Neural cell (in vitro differentiated cells): ENCODE measurements around the gene PPP2R5B.
A peak's percentile ranks its signal among the peaks of the same experiment; 100 is the strongest.

Experiments
- CTCF ChIP-seq: fragments of 450-650 bp; IDR thresholded peaks from 2 replicates; pipeline ENCODE4 v1.5.1; 2014; ENCODE audit warnings: antibody characterized with exemption, mild to moderate bottlenecking, moderate library complexity; ENCODE audit not compliant: poor library complexity, severe bottlenecking
- EP300 ChIP-seq: fragments of 450-650 bp; conservative IDR thresholded peaks from 2 replicates; pipeline ENCODE4 v1.6.1; 2014; ENCODE audit warnings: antibody characterized with exemption, mild to moderate bottlenecking, moderate library complexity; ENCODE audit not compliant: poor library complexity, severe bottlenecking
- EZH2 ChIP-seq: fragments of 200-600, 300-800 bp; shearing (Covaris generic), sonication (generic); IDR thresholded peaks from 2 replicates; pipeline ENCODE4 v1.6.1; 2014; ENCODE audit warnings: antibody characterized with exemption, low read length, borderline replicate concordance, mild to moderate bottlenecking; ENCODE audit not compliant: insufficient read depth, poor library complexity, severe bottlenecking
- MXI1 ChIP-seq: fragments of 450-650 bp; conservative IDR thresholded peaks from 2 replicates; pipeline ENCODE4 v1.6.1; 2014; ENCODE audit warnings: antibody characterized with exemption, mild to moderate bottlenecking; ENCODE audit not compliant: poor library complexity, severe bottlenecking
- RAD21 ChIP-seq: fragments of 450-650 bp; conservative IDR thresholded peaks from 2 replicates; pipeline ENCODE4 v1.6.1; 2014; ENCODE audit warnings: antibody characterized with exemption, mild to moderate bottlenecking, moderate library complexity
- TAF1 ChIP-seq: IDR thresholded peaks from 2 replicates; pipeline ENCODE4 v1.6.1; 2012; ENCODE audit warnings: low read depth

- TF ChIP-seq TAF1 (peak; percentile 67), CTCF (peak; percentile 88), EZH2 (no peak), MXI1 (peak; percentile 99), EP300 (peak; percentile 38), RAD21 (peak; percentile 47)
These were observed 45.8 kb upstream of the PPP2R5B start, which contains the start of gene EHD1 for GRCh38 chr11:64878494-64879243.
